Measurements from ENCODE around the gene FRYL.

FRYL gene

DNA sequence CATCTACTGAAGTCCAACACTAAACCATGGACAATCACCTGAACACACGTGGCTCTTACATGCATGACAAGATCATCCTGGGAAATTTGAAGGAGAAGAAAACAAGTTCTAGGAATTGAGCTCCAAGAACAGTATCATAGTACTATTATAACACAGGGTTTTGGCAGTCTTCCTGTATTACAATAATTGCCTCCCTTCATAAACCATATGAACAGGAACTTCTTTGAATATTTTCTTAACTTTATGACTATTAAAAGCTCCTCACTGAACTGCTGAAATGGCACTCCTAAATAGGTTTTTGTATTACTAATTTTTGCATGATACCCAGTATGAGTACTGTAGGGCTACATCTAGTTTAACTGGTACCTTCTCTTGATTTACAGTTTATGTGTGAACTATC, 160.0 kb downstream of the FRYL start:
- no peak for DNase-seq (ENCODE audit: low read depth in 2 of 2)

- DNase-seq (ENCODE audit: low read depth in 2 of 2) = no peak
Measured at GRCh38 chr4:48604527-48604926, 175.6 kb downstream of the FRYL start.

- no peak for DNase-seq (ENCODE audit: low read depth in 2 of 2)
Measured at GRCh38 chr4:48604041-48604440, 176.0 kb downstream of the FRYL start.

DNA sequence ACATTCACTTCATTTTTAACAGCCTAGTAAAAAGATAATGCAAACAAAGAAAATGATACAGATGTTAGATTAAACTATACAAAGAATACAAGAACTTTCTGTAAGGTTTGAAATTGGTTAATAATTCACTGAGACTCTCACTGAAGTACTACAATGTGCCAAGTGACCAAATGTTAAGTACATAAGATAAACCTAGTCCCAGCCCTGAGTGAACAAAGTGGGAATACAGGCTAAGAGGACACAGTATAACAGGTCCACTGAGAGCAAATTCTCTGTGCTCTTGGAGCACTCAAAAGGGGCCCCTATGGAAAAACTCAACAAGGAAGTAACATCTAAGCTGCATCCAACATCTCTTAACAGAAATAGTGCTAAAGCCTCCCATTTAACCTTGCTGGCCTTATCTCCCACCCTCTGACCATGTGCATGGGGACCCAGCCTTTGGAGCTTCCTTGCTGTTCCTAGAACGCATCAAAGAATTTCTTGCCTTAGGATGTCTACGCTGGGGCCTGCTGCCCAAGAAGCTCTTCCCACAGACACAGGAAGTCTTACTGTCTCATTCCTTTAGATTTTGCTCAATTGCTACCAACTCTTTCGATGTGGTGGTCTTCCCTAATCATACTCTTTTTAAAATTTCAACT, 176.6 kb downstream of the FRYL start:
- DNase-seq (ENCODE audit: low read depth in 2 of 2) = no peak

DNA sequence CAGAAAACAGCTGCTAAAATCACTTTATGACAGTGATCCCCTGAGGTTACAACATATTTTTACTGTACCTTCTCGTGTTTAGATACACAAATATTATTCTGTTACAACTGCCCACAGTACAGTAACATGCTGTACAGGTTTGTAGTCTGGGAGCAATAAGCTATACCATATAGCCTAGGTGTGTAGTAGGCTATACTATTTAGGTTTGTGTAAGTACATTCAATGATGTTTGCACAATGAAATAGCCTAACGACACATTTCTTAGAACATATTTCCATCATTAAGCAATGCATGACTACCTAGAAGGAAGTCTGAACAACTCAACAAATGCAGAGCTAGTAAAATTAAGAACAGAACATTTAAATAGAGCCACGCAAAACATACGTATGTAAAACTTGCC, 177.3 kb downstream of the FRYL start:
- no peak for DNase-seq (ENCODE audit: low read depth in 2 of 2)

GRCh38 chr4:48602222-48602621, 177.9 kb downstream of the FRYL start:
- no peak for DNase-seq (ENCODE audit: low read depth in 2 of 2)

DNA sequence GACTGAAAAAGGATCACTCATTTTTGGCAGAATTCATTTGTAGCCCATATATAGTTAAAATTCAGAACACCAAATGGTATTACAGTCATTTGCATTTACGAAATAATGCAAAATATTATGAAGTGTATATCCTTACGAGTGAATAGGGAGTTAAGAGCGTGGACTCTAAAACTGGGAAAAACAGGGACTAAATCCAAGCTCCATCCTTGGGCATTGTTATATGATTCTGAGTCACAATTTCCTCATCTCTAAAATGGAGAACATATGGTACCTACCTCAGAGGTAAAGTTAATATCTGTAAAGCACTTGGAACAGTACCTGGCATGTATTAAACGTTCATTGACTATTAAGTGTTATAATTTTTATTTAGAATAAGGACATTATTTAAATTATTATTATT, 183.7 kb downstream of the FRYL start:
- DNase-seq (ENCODE audit: low read depth in 2 of 2) = no peak

DNA sequence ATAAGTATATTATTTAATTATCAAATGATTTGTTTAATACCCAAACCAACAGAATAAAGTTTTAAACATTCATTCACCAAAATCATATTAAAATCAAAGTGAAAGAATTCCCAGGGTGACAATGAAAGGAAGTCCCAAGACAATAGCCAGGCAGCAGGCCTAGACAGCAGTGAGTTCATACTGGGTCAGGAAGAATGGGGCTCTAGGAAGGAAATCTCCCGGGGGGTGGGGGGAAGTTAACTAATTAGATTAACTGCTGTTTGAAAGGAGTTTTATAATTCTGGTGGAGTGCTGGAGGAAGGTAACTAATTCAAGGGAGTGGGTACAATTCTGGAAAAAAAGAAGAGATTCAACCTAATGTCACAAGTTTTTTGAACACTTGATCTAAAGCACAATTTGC, 185.9 kb downstream of the FRYL start:
- no peak for DNase-seq (ENCODE audit: low read depth in 2 of 2)

- no peak for DNase-seq (ENCODE audit: low read depth in 2 of 2)
Measured at GRCh38 chr4:48591372-48591771, 188.7 kb downstream of the FRYL start.

- no peak for DNase-seq (ENCODE audit: low read depth in 2 of 2)
Measured at GRCh38 chr4:48590884-48591283, 189.2 kb downstream of the FRYL start.

GRCh38 chr4:48589098-48589445, 191.0 kb downstream of the FRYL start:
- DNase-seq (ENCODE audit: low read depth in 2 of 2) = no peak

- no peak for DNase-seq (ENCODE audit: low read depth in 2 of 2)
Measured at GRCh38 chr4:48588230-48589097, 191.6 kb downstream of the FRYL start.

GRCh38 chr4:48585401-48585800, 194.7 kb downstream of the FRYL start:
- no peak for DNase-seq (ENCODE audit: low read depth in 2 of 2)

- peak in 1 of 2 donors; percentile 26 for DNase-seq (ENCODE audit: low read depth in 2 of 2)
Measured at GRCh38 chr4:48578132-48578968, 201.7 kb downstream of the FRYL start.

GRCh38 chr4:48575964-48576363, 204.1 kb downstream of the FRYL start:
- no peak for DNase-seq (ENCODE audit: low read depth in 2 of 2)

GRCh38 chr4:48571471-48571870, 208.6 kb downstream of the FRYL start:
- no peak for DNase-seq (ENCODE audit: low read depth in 2 of 2)

DNA sequence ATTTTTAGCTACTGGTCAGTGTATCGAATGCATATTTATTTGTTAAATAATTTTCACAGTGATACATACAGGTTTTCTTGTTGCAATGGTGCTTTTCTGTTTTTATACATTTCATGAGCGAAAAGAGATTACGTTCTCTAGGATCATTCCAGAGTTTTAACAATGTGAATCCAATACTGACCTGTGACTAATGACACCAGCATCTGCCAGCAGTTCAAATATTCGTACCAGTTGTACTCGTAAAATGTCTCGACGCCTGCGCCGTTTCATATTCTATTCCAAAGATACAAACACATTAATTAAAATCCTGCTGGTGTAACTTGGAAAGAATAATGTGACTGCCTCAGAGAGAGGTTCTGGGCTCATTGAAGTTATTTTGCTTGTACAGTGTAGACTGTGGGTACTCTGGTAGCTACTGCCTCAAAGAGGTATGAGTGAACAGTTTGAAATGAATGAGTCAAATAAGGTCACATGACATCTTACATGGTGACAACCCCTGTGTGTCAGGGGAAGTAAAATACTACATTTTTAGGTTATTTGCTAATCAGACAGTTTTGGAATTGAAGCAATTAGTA, 209.3 kb downstream of the FRYL start:
- DNase-seq (ENCODE audit: low read depth in 2 of 2) = no peak

- DNase-seq (ENCODE audit: low read depth in 2 of 2) = no peak
Measured at GRCh38 chr4:48566034-48566384, 214.1 kb downstream of the FRYL start.

GRCh38 chr4:48565362-48566033, 214.6 kb downstream of the FRYL start:
- DNase-seq (ENCODE audit: low read depth in 2 of 2) = no peak

- DNase-seq (ENCODE audit: low read depth in 2 of 2) = no peak
Measured at GRCh38 chr4:48564151-48564550, 215.9 kb downstream of the FRYL start.

- DNase-seq (ENCODE audit: low read depth in 2 of 2) = no peak
Measured at GRCh38 chr4:48558819-48559218, 221.3 kb downstream of the FRYL start.

DNA sequence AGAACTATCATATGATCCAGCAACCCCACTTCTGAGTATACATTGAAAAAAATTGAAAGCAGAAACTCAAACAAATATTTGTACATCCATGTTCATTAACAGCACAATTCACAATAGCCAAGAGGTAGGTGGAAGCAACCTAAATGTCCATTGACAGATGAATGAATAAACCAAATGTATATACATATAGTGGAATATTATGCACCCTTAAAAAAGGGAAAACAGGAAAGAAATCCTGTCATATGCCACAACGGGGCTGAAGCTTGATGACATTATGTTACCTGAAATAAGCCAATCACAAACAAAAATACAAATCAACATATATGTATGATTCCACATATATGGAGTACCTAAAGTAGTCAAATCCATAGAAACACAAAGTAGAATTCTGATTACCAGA, 222.1 kb downstream of the FRYL start:
- DNase-seq (ENCODE audit: low read depth in 2 of 2) = no peak

All from stimulated activated CD4-positive, alpha-beta T cell treated with anti-CD3 and anti-CD28 coated beads, Interleukin-15, amount 100 ng/mL, for 48 hours (primary cell).